ENCODE results near the gene CREB3. TPM values are rescaled to one million over a fixed set of nuclear protein-coding genes. Genes with fewer than 3 reads are reported as not detected.

CREB3 gene
- polyA plus RNA-seq, 2 of the 4 experiments (the other 2 are of a cell fraction), result 33.3 to 51.3 TPM

DNA sequence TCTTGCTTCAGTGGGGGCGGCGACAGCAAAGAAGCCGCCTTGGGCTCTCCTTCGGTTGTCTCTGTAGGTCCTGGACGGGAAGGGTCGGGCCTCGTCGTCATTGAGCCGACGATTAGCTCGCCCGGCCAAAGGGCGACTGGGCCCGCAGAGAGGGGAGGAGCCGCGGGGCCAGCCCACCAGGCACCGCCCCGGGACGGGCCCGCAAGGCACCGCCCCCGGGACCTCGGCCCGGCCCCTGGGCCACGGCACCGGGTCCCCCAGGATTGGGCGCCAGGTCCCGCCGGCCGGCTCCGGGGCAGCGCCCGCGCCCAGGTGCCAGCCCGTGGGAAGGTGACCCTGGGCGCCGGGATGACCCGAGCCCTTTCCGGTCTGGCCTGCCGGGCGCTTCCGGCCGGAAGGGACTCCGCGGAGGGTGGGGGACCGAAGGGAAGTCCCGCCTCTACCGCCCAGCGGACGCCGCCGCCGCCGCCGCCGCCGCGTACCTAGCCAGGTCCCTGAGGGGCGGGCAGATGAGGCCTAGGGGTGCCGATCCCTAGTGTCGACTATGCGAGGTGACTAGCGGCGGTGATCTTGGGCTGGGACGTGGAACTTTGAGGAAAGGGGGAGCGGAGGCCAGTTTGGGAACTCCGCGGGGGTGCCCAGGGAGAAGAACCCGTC, 16.5 kb downstream of the CREB3 start, which contains the start of the genes GBA2 and RGP1:
Gene GBA2 (minus strand): TSS at position 371 of the 657 bp plus-strand sequence. CDS start 524 bp downstream, outside the sequence.
Gene RGP1 (plus strand): TSS at position 430 of the 657 bp plus-strand sequence. CDS start 469 bp downstream, outside the sequence.
- DNase-seq (ENCODE audit: low read depth in 1 of 2, low spot score in 1 of 2) (peak; percentile 62 to 81), FAIRE-seq (no peak), ATAC-seq (peak; percentile 91 to 93)
- H3K27ac ChIP-seq, result peak within 1 kb of the TSS; percentile 84 to 99
- POLR2A ChIA-PET, result interaction anchor here (0.6 to 4.8 kb wide), 13 partner anchors 9 to 669 kb away, joined by 3 to 41 read pairs (median 5); partner anchors contain the start of genes ARHGEF39, CCDC107, CREB3 and FANCG
- H3K4me3 ChIP-seq, result peak within 1 kb of the TSS; percentile 69
- WGBS (ENCODE audit: missing lambda C conversion rate), result 2% methylated on average over 21 of the region's 69 CpGs
- H3K4me2 ChIP-seq, result peak within 1 kb of the TSS; percentile 94
- TF ChIP-seq ESRRA (IDR thresholded peaks at IDR 0.05; ENCODE audit: borderline replicate concordance, low read length) (peak; percentile 81), PHF8 (IDR thresholded peaks at IDR 0.05; ENCODE audit: borderline replicate concordance, low read depth) (peak; percentile 40; the same call in 1 of the 2 replicates), JUN (IDR thresholded peaks at IDR 0.05) (peak; percentile 32 to 85; a peak in 4 of 5 replicates), POLR2A (IDR thresholded peaks at IDR 0.05; ENCODE audit: low read length) (peak; percentile 42; the same call in 1 of the 2 replicates), HOXB5 (CRISPR knock-in tag; IDR thresholded peaks at IDR 0.05) (0 out of 2 replicates have a peak, but pooled peaks have one; percentile 48), SMC3 (IDR thresholded peaks at IDR 0.05) (no peak), KDM5A (IDR thresholded peaks at IDR 0.05) (no peak)
- TF ChIP-seq, protein P1, sequence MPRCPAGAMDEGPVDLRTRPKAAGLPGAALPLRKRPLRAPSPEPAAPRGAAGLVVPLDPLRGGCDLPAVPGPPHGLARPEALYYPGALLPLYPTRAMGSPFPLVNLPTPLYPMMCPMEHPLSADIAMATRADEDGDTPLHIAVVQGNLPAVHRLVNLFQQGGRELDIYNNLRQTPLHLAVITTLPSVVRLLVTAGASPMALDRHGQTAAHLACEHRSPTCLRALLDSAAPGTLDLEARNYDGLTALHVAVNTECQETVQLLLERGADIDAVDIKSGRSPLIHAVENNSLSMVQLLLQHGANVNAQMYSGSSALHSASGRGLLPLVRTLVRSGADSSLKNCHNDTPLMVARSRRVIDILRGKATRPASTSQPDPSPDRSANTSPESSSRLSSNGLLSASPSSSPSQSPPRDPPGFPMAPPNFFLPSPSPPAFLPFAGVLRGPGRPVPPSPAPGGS (IDR thresholded peaks at IDR 0.05), result peak; percentile 58; the same call in 1 of the 3 replicates
- H3K4me1 ChIP-seq, result peaks cover 30% of the 10 kb centered on the region
- CTCF ChIA-PET, result interaction anchor here (0.8 to 13.6 kb wide), 14 partner anchors 6 to 162 kb away, joined by 3 to 116 read pairs (median 5); partner anchors contain the start of genes CREB3, MSMP and TLN1
- no peaks in the 10 kb centered on the region for H3K9me3 ChIP-seq

DNA sequence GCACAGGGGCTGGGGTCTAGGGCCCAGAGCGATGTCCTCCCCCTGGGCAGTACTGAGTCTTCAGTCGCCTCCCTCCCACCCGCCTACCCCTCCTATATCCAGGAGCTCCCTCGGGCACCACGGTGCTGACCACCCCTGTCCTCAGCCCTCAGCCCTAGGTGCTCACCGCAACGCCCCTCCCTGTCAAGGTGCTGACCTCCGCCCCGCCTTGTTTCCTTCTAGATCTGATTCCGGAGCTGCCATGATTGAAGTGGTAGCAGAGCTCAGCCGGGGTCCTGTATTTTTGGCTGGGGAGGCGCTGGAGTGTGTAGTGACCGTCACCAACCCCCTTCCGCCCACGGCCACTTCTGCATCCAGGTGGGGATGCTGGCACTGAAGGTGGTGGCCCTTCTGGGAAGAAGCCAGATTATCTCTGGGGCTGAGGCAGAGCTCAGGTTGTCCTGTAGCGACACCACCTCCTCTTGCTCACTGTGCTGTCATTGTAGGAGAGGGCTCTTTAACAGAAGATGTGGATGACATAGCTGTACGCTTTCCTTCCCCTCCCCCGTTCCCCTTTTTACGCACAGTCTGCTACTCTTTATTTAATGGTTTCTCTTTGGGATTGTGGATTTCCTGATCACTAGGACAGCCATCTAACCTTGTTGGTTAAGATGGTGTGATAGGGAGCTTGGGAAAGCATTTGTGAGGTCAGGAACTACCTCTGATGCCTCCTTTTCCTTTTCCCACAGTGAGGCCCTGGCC, 17.2 kb downstream of the CREB3 start:
- Histone ChIP-seq H3K4me2 (peak overlapping the region; percentile 67), H3K9me3 (no peaks in the 10 kb centered on the region), H3K27ac (peak overlapping the region; percentile 84 to 99), H3K4me1 (peaks cover 30% of the 10 kb centered on the region), H3K4me3 (peak overlapping the region; percentile 69)
- ChIA-PET POLR2A (interaction anchor here (0.6 to 4.8 kb wide), 6 partner anchors 11 to 146 kb away, joined by 3 to 41 read pairs (median 6); partner anchors contain the start of genes CCDC107, CREB3, RMRP and TLN1), CTCF (interaction anchor here (1.0 to 13.6 kb wide), 11 partner anchors 9 to 161 kb away, joined by 3 to 116 read pairs (median 7); partner anchors contain the start of genes CREB3 and TLN1)
- TF ChIP-seq NR3C1 (IDR thresholded peaks at IDR 0.05) (no peak), POLR2AphosphoS2 (conservative IDR thresholded peaks at IDR 0.05; ENCODE audit: low read length) (no peak), FOSL2 (IDR thresholded peaks at IDR 0.05) (no peak), FOSL2 (CRISPR knock-in tag; IDR thresholded peaks at IDR 0.05) (no peak), TP53 (CRISPR knock-in tag; IDR thresholded peaks at IDR 0.05) (no peak), JUN (IDR thresholded peaks at IDR 0.05) (no peak), E2F6 (IDR thresholded peaks at IDR 0.05; ENCODE audit: borderline replicate concordance, low read depth) (no peak), SREBF2 (IDR thresholded peaks at IDR 0.05) (no peak), POLR2A (IDR thresholded peaks at IDR 0.05; ENCODE audit: low read length) (no peak; the same call in 1 of the 2 replicates), SMC3 (IDR thresholded peaks at IDR 0.05) (no peak), JUNB (IDR thresholded peaks at IDR 0.05) (no peak), RARB (CRISPR knock-in tag; IDR thresholded peaks at IDR 0.05) (no peak), RFX5 (IDR thresholded peaks at IDR 0.05) (no peak), MAFK (IDR thresholded peaks at IDR 0.05; ENCODE audit: partially characterized antibody) (no peak), HOXA7 (CRISPR knock-in tag; IDR thresholded peaks at IDR 0.05) (no peak), CBX8 (IDR thresholded peaks at IDR 0.05) (no peak), RNF2 (IDR thresholded peaks at IDR 0.05; ENCODE audit: borderline replicate concordance, low read depth) (no peak), ESRRA (IDR thresholded peaks at IDR 0.05; ENCODE audit: borderline replicate concordance, low read length) (no peak), EHF (CRISPR knock-in tag; IDR thresholded peaks at IDR 0.05) (no peak)
- TF ChIP-seq, protein P2, sequence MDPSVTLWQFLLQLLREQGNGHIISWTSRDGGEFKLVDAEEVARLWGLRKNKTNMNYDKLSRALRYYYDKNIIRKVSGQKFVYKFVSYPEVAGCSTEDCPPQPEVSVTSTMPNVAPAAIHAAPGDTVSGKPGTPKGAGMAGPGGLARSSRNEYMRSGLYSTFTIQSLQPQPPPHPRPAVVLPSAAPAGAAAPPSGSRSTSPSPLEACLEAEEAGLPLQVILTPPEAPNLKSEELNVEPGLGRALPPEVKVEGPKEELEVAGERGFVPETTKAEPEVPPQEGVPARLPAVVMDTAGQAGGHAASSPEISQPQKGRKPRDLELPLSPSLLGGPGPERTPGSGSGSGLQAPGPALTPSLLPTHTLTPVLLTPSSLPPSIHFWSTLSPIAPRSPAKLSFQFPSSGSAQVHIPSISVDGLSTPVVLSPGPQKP (IDR thresholded peaks at IDR 0.05; ENCODE audit: low read depth, low read length), result no peak
- no peak for FAIRE-seq
- peak; percentile 57 to 68 for ATAC-seq
- 18% methylated on average over 18 of the region's 19 CpGs for WGBS (ENCODE audit: missing lambda C conversion rate)
- DNase-seq (ENCODE audit: low read depth in 1 of 2, low spot score in 1 of 2), result peak in 1 of 2 experiments; percentile 33

Data from A549 (cell line).